ENCODE results near the gene CHRNB1. TPM values are rescaled to one million over a fixed set of nuclear protein-coding genes. Genes with fewer than 3 reads are reported as not detected.
A peak's percentile ranks its signal among the peaks of the same experiment; 100 is the strongest.

Gene CHRNB1
- total and polyA plus RNA-seq, 2 of the 8 experiments (the other 6 are each of a cell fraction or from before 2014, with no cell fraction given) = 14.1 to 28.2 TPM

- H3K14ac ChIP-seq (ENCODE audit: insufficient read length) = no peak overlapping the region
- peaks cover 0 to 8% of the 10 kb centered on the region in 2 experiments; a peak in 1 of 4 replicates for H3K79me2 ChIP-seq (ENCODE audit: control insufficient read depth in 1 of 2, insufficient read depth in 2 of 2, low read length in 2 of 2)
- H3K23ac ChIP-seq (ENCODE audit: insufficient read length) = no peak overlapping the region
- peaks cover 0 to 15% (median 11%) of the 10 kb centered on the region in 4 experiments; a peak in 5 of 7 replicates for H3K4me1 ChIP-seq (replicated peaks in 1 of 4; ENCODE audit: control insufficient read depth in 3 of 4, insufficient read depth in 4 of 4, low read length in 3 of 4)
- no peak overlapping the region for H3K56ac ChIP-seq (replicated peaks; ENCODE audit: insufficient read length, low read depth, low read length)
- H4K91ac ChIP-seq (replicated peaks; ENCODE audit: insufficient read length, low read length) = no peak overlapping the region
- H3K36me3 ChIP-seq (ENCODE audit: control insufficient read depth in 2 of 4, insufficient read depth in 4 of 4, low read length in 3 of 4) = peaks cover 2 to 14% (median 10%) of the 10 kb centered on the region in 4 experiments; a peak in 5 of 8 replicates
- no peak overlapping the region for H2BK12ac ChIP-seq (ENCODE audit: low read depth, low read length)
- peak overlapping the region; percentile 72 to 94 (median 81) for H3K4me3 ChIP-seq (ENCODE audit: extremely low read depth in 1 of 4, insufficient read depth in 2 of 4, low read depth in 3 of 4, low read length in 4 of 4)
- H4K5ac ChIP-seq (ENCODE audit: insufficient read length, low read depth, low read length) = peak overlapping the region; percentile 59
- no peaks in the 10 kb centered on the region; a peak in 1 of 7 replicates for H3K27me3 ChIP-seq (replicated peaks in 1 of 4; ENCODE audit: control insufficient read depth in 3 of 4, extremely low read depth in 1 of 4, insufficient read depth in 3 of 4, low read length in 3 of 4)
- peak overlapping the region; percentile 54 for H4K8ac ChIP-seq (ENCODE audit: extremely low read depth, insufficient read depth, low read length)
- peak overlapping the region; percentile 55; the same call in 1 of the 2 replicates for H3K27ac ChIP-seq (ENCODE audit: low read depth, low read length)
- WGBS, 2 experiments (ENCODE audit: extremely low coverage in 1 of 2, insufficient coverage in 1 of 2, insufficient read length in 1 of 2, insufficient replicate concordance in 2 of 2, low coverage in 1 of 2, low lambda C conversion rate in 2 of 2, missing lambda C conversion rate in 1 of 2) = 1% methylated on average over 16 of the region's 65 CpGs; no CpG with 5 or more reads in 1 of the 2 experiments
- H2BK15ac ChIP-seq (ENCODE audit: low read length) = no peak overlapping the region
- H3K18ac ChIP-seq (ENCODE audit: extremely low read depth, low read length) = peak overlapping the region; percentile 81
- DNase-seq (ENCODE audit: low read depth in 1 of 2, low spot score in 2 of 2) (peak in 1 of 2 experiments; percentile 81), FAIRE-seq (no peak)
- no peak for TF ChIP-seq TCF12 (IDR thresholded peaks at IDR 0.05; ENCODE audit: low read depth, low read length)
- TF ChIP-seq BCL11A (IDR thresholded peaks at IDR 0.05; ENCODE audit: low read depth in 2 of 2, low read length in 2 of 2) = no peak
- TF ChIP-seq KDM4A (IDR thresholded peaks at IDR 0.05; ENCODE audit: low read depth, low read length, severe bottlenecking) = peak; percentile 51
- no peak for TF ChIP-seq POLR2A (IDR thresholded peaks at IDR 0.05; ENCODE audit: control extremely low read depth in 1 of 2, low read depth in 2 of 2, low read length in 2 of 2)
- TF ChIP-seq RBBP5 (IDR thresholded peaks at IDR 0.05; ENCODE audit: borderline replicate concordance, low read depth, low read length) = peak; percentile 74; the same call in 1 of the 2 replicates
- peak in 1 of 2 experiments; percentile 25; a peak in 1 of 4 replicates for TF ChIP-seq SIN3A (conservative IDR thresholded peaks at IDR 0.05 in 1 of 2, IDR thresholded peaks at IDR 0.05 in 1 of 2; ENCODE audit: low read depth in 1 of 2, low read length in 2 of 2)
- no peak for TF ChIP-seq SUZ12 (IDR thresholded peaks at IDR 0.05; ENCODE audit: low read length)
- TF ChIP-seq POU5F1 (IDR thresholded peaks at IDR 0.05; ENCODE audit: low read depth, low read length) = no peak
- H2BK20ac ChIP-seq (ENCODE audit: low read length) = no peak overlapping the region
- no peaks in the 10 kb centered on the region for H3K9me3 ChIP-seq (ENCODE audit: insufficient read depth in 2 of 2, low read depth in 1 of 2, low read length in 1 of 2)
- H3K79me1 ChIP-seq (ENCODE audit: low read depth, low read length) = peaks cover 6% of the 10 kb centered on the region
- H3K4me2 ChIP-seq (ENCODE audit: insufficient read depth in 1 of 2, low read depth in 2 of 2, low read length in 2 of 2) = peak overlapping the region; percentile 90 to 97
- ChIA-PET POLR2A (ENCODE audit: partially characterized antibody) (interaction anchor here (0.7 to 8.2 kb wide), 22 partner anchors 9 to 190 kb away, joined by 3 to 66 read pairs (median 4); partner anchors contain the start of genes ACAP1, CHRNB1, FGF11 and PLSCR3), CTCF (ENCODE audit: partially characterized antibody) (interaction anchor here (0.8 to 3.2 kb wide), 7 partner anchors 9 to 156 kb away, joined by 4 to 22 read pairs (median 5); partner anchors contain the start of genes TMEM95 and TNK1)
- no peak overlapping the region for H2BK120ac ChIP-seq (replicated peaks; ENCODE audit: low read depth, low read length)
- H2AK5ac ChIP-seq (ENCODE audit: low read depth, low read length) = no peak overlapping the region
- peaks cover 15% of the 10 kb centered on the region; the same call in 1 of the 2 replicates for H3K23me2 ChIP-seq (ENCODE audit: low read depth, low read length)
- peak overlapping the region; percentile 60; the same call in 1 of the 2 replicates for H2BK5ac ChIP-seq (ENCODE audit: low read depth, low read length)
- H3K9ac ChIP-seq (replicated peaks in 1 of 4; ENCODE audit: extremely low read depth in 1 of 4, low read depth in 3 of 4, low read length in 3 of 4) = peak overlapping the region; percentile 52 to 76 (median 59)
- H4K20me1 ChIP-seq (replicated peaks in 1 of 2; ENCODE audit: control insufficient read depth in 1 of 2, insufficient read depth in 2 of 2, low read length in 2 of 2) = peaks cover 0 to 13% of the 10 kb centered on the region in 2 experiments
- H3K4ac ChIP-seq (replicated peaks; ENCODE audit: insufficient read length, low read depth, low read length) = no peak overlapping the region
- no peak overlapping the region for H2AFZ ChIP-seq (ENCODE audit: low read length)
These were observed 40.0 kb upstream of the CHRNB1 start for GRCh38 chr17:7404737-7405349.
